Lower leg skin (tissue), 3 donors: ENCODE measurements around the gene S100P.

ENCODE experiments used
- CTCF ChIP-seq, 3 donors: fragments of 450-650 bp; IDR thresholded peaks; one replicate each; pipeline ENCODE4 v1.5.1; 2016; ENCODE audit warnings: antibody characterized with exemption in 3 of 3, mild to moderate bottlenecking in 3 of 3, moderate library complexity in 2 of 3
- POLR2A ChIP-seq, 2 donors: fragments of 450-650 bp; IDR thresholded peaks; one replicate each; pipeline ENCODE4 v1.6.1; 2016 to 2017; ENCODE audit warnings: antibody characterized with exemption in 2 of 2, mild to moderate bottlenecking in 1 of 2, moderate library complexity in 1 of 2

GRCh38 chr4:6647582-6648230 lies 46.0 kb upstream of the S100P start:
- TF ChIP-seq CTCF (IDR thresholded peaks at IDR 0.05) (no peak), POLR2A (IDR thresholded peaks at IDR 0.05) (no peak)
